ENCODE data around the gene TARBP1.

DNA sequence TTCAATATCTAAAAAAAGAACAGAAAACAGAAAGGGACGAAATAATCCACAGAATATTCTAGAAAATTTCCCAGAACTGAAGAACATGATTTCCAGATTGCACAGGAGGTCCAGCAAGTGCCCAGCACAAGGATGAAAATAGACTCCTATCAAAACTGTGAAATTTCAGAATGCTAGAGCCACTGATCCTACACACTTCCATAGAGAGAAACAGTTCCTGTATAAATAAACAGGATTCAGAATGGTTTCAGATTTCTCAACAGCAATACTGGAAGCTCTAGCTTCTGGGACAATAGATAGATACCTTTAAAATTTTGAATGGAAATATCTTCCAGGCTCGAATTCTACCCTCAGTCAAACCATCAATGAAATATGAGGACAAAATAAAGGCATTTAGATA is 4.6 kb downstream of the TARBP1 start:
- TF ChIP-seq EZH2phosphoT487 (IDR thresholded peaks at IDR 0.05; ENCODE audit: low read depth, severe bottlenecking, unreplicated experiment) (no peak), EZH2 (IDR thresholded peaks at IDR 0.05; ENCODE audit: borderline replicate concordance) (no peak)
- TF ChIP-seq, protein P1, sequence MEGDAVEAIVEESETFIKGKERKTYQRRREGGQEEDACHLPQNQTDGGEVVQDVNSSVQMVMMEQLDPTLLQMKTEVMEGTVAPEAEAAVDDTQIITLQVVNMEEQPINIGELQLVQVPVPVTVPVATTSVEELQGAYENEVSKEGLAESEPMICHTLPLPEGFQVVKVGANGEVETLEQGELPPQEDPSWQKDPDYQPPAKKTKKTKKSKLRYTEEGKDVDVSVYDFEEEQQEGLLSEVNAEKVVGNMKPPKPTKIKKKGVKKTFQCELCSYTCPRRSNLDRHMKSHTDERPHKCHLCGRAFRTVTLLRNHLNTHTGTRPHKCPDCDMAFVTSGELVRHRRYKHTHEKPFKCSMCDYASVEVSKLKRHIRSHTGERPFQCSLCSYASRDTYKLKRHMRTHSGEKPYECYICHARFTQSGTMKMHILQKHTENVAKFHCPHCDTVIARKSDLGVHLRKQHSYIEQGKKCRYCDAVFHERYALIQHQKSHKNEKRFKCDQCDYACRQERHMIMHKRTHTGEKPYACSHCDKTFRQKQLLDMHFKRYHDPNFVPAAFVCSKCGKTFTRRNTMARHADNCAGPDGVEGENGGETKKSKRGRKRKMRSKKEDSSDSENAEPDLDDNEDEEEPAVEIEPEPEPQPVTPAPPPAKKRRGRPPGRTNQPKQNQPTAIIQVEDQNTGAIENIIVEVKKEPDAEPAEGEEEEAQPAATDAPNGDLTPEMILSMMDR (IDR thresholded peaks at IDR 0.05; ENCODE audit: poor library complexity): no peak
